ENCODE data around the gene PITHD1.
"Not testable (repeated sequence)": the region's sequence is repeated elsewhere in the genome, so short reads cannot be mapped to it uniquely, and the experiment has no call there.

PITHD1 gene

DNA sequence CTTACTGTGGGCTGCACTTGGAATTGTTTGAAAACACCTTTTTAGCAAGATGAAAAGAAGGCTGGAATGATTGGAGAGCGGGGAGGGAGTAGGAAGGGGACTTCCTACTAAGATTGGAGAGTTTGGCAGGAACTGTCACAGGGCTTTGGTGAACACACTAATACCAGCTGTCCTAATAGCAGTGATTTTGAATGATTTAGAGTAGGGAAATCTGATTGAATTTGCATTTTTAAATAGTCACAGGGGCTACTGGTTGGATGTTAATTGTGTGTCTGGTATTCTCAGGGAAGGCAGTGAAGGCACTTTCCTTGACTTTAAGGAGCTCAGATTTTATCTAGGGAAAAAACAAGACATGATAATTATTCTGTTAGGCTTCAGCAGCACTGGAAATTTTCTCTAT lies 49.5 kb downstream of the PITHD1 start:
- DNase-seq = no peak

DNA sequence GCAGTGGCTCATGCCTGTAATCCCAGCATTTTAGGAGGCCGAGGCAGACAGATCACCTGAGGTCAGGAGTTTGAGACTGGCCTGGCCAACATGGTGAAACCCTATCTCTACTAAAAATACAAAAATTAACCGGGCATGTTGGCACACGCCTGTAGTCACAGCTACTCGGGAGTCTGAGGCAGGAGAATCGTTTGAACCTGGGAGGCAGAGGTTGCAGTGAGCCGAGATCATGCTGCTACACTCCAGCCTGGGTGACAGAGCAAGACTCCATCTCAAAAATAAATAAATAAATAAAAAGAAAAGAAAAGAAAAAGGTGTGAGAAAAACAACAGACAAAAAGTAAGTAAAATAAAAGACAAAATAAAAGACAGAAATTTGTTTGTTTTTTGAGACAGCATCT lies 55.9 kb downstream of the PITHD1 start:
- not testable (repeated sequence) for DNase-seq

DNA sequence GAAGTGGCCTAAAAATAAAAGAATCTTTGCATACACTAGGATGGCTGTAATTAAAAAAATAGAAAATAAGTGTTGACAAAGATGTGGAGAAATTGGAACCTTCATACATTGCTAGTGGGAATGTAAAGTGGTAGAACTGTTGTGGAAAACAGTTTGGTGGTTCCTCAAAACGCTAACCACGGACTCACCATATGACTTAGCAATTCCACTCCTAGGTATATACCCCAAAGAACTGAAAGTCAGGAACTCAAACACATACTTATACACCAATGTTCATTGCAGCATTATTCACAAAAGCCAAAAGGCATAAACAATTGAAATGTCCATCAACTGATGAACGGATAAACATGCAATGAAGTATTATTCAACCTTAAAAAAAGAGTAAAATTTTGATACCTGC lies 57.8 kb downstream of the PITHD1 start:
- no peak for DNase-seq
